H9 (cell line): ENCODE results near the gene PDPN. TPM values are rescaled to one million over a fixed set of nuclear protein-coding genes. Genes with fewer than 3 reads are reported as not detected.

Source experiments
- DNase-seq: peaks from one replicate; pipeline ENCODE4 v3.0.0-alpha.2; 2017
- H2AFZ ChIP-seq: one replicate; pipeline ENCODE4 v1.6.1; 2013; ENCODE audit warnings: mild to moderate bottlenecking, low read length, control low read depth, moderate library complexity
- H2AK5ac ChIP-seq: 2 replicates; pipeline ENCODE4 v1.6.1; 2013; ENCODE audit warnings: low read length, control low read depth, mixed read lengths; ENCODE audit not compliant: insufficient read length
- H2BK120ac ChIP-seq: one replicate; pipeline ENCODE4 v1.6.1; 2013; ENCODE audit warnings: low read depth, mild to moderate bottlenecking, low read length, control low read depth, inconsistent platforms; ENCODE audit not compliant: poor library complexity, severe bottlenecking
- H2BK12ac ChIP-seq: 2 replicates; pipeline ENCODE4 v1.6.1; 2013; ENCODE audit warnings: low read length, control low read depth, mixed read lengths, low read depth; ENCODE audit not compliant: insufficient read length
- H2BK15ac ChIP-seq: 2 replicates; pipeline ENCODE4 v1.6.1; 2013; ENCODE audit warnings: low read depth, low read length, control low read depth
- H2BK20ac ChIP-seq: one replicate; pipeline ENCODE4 v1.6.1; 2013; ENCODE audit warnings: low read depth, mild to moderate bottlenecking, low read length, control low read depth, inconsistent platforms; ENCODE audit not compliant: poor library complexity, severe bottlenecking
- H2BK5ac ChIP-seq: 2 replicates; pipeline ENCODE4 v1.6.1; 2013; ENCODE audit warnings: low read length, control low read depth, mixed read lengths; ENCODE audit not compliant: insufficient read length
- H3K14ac ChIP-seq: 2 replicates; pipeline ENCODE4 v1.6.1; 2013; ENCODE audit warnings: low read length, control low read depth; ENCODE audit not compliant: insufficient read depth
- H3K18ac ChIP-seq: 2 replicates; pipeline ENCODE4 v1.6.1; 2013; ENCODE audit warnings: low read depth, mild to moderate bottlenecking, mixed read lengths, low read length, control low read depth; ENCODE audit not compliant: insufficient read length
- H3K23ac ChIP-seq: 2 replicates; pipeline ENCODE4 v1.6.1; 2013; ENCODE audit warnings: low read length, control low read depth, mixed read lengths, low read depth; ENCODE audit not compliant: insufficient read length
- H3K23me2 ChIP-seq: 2 replicates; pipeline ENCODE4 v1.6.1; 2013; ENCODE audit warnings: low read depth, mild to moderate bottlenecking, mixed read lengths, low read length, control low read depth; ENCODE audit not compliant: insufficient read length, poor library complexity, severe bottlenecking
- H3K27ac ChIP-seq: 2 replicates; pipeline ENCODE4 v1.5.1; 2013; ENCODE audit warnings: low read length, control low read depth, mixed read lengths, low read depth; ENCODE audit not compliant: insufficient read length
- H3K27me3 ChIP-seq: 2 replicates; pipeline ENCODE4 v1.6.1; 2013; ENCODE audit warnings: low read length, control low read depth, inconsistent platforms; ENCODE audit not compliant: insufficient read depth
- H3K4ac ChIP-seq: 2 replicates; pipeline ENCODE4 v1.6.1; 2013; ENCODE audit warnings: low read depth, mild to moderate bottlenecking, control low read depth, inconsistent platforms, low read length, moderate library complexity
- H3K4me1 ChIP-seq: 2 replicates; pipeline ENCODE4 v1.6.1; 2013; ENCODE audit warnings: low read length, control low read depth, inconsistent platforms; ENCODE audit not compliant: insufficient read depth
- H3K4me2 ChIP-seq: 2 replicates; pipeline ENCODE4 v1.6.1; 2013; ENCODE audit warnings: low read length, control low read depth, mixed read lengths; ENCODE audit not compliant: insufficient read length, insufficient read depth
- H3K56ac ChIP-seq: 2 replicates; pipeline ENCODE4 v1.6.1; 2013; ENCODE audit warnings: low read depth, mild to moderate bottlenecking, mixed read lengths, low read length, control low read depth; ENCODE audit not compliant: insufficient read length
- H3K79me1 ChIP-seq: 2 replicates; pipeline ENCODE4 v1.6.1; 2013; ENCODE audit warnings: low read depth, mild to moderate bottlenecking, moderate library complexity, low read length, control low read depth, inconsistent platforms; ENCODE audit not compliant: insufficient read depth, poor library complexity, severe bottlenecking
- H3K79me2 ChIP-seq: 2 replicates; pipeline ENCODE4 v1.6.1; 2013; ENCODE audit warnings: low read length, control low read depth, inconsistent platforms; ENCODE audit not compliant: insufficient read depth
- H3K9ac ChIP-seq: 2 replicates; pipeline ENCODE4 v1.6.1; 2013; ENCODE audit warnings: low read length, control low read depth, mixed read lengths; ENCODE audit not compliant: insufficient read length; ENCODE audit errors: extremely low read depth
- H3K9me3 ChIP-seq: one replicate; pipeline ENCODE4 v1.6.1; 2013; ENCODE audit warnings: low read depth, low read length, inconsistent platforms; ENCODE audit not compliant: control insufficient read depth
- H3T11ph ChIP-seq: one replicate; pipeline ENCODE4 v1.6.1; 2013; ENCODE audit warnings: mild to moderate bottlenecking, low read length, control low read depth, inconsistent platforms
- H4K20me1 ChIP-seq: one replicate; pipeline ENCODE4 v1.6.1; 2013; ENCODE audit not compliant: control insufficient read depth, insufficient read length, insufficient read depth
- H4K5ac ChIP-seq: 2 replicates; pipeline ENCODE4 v1.6.1; 2013; ENCODE audit warnings: low read depth, mild to moderate bottlenecking, mixed read lengths, low read length, control low read depth; ENCODE audit not compliant: insufficient read length
- H4K8ac ChIP-seq: replicated peaks from 2 replicates; pipeline ENCODE4 v1.6.1; 2013; ENCODE audit warnings: low read length, control low read depth, mixed read lengths, low read depth; ENCODE audit not compliant: insufficient read length
- H4K91ac ChIP-seq: 2 replicates; pipeline ENCODE4 v1.6.1; 2013; ENCODE audit warnings: low read depth, mild to moderate bottlenecking, moderate library complexity, mixed read lengths, low read length, control low read depth; ENCODE audit not compliant: insufficient read length
- H3K27ac Mint-ChIP-seq, 3 experiments: 2 replicates in 2 of 3; 3 replicates in 1 of 3; pipeline ENCODE4 v1.8.0; 2020 to 2021; ENCODE audit warnings: mixed read lengths in 3 of 3, mild to moderate bottlenecking in 1 of 3, moderate library complexity in 1 of 3
- H3K27me3 Mint-ChIP-seq: 2 replicates; pipeline ENCODE4 v1.8.0; 2021; ENCODE audit warnings: low read depth, mild to moderate bottlenecking, moderate library complexity, mixed read lengths
- H3K36me3 Mint-ChIP-seq, 3 experiments: 2 replicates in 2 of 3; 3 replicates in 1 of 3; pipeline ENCODE4 v1.8.0; 2020 to 2021; ENCODE audit warnings: low read depth in 3 of 3, mixed read lengths in 3 of 3; ENCODE audit not compliant: insufficient read depth in 1 of 3
- H3K4me1 Mint-ChIP-seq, 2 experiments: 2 replicates each; pipeline ENCODE4 v1.8.0; 2020; ENCODE audit warnings: mixed read lengths in 2 of 2
- H3K4me3 Mint-ChIP-seq, 2 experiments: 2 replicates in 1 of 2; 3 replicates in 1 of 2; pipeline ENCODE4 v1.8.0; 2020 to 2021; ENCODE audit warnings: mild to moderate bottlenecking in 2 of 2, mixed read lengths in 2 of 2, moderate library complexity in 1 of 2
- H3K9me3 Mint-ChIP-seq, 2 experiments: 2 replicates in 1 of 2; 3 replicates in 1 of 2; pipeline ENCODE4 v1.8.0; 2020; ENCODE audit warnings: mild to moderate bottlenecking in 2 of 2, mixed read lengths in 2 of 2, moderate library complexity in 1 of 2
- CTCF ChIP-seq: fragments of 200-600 bp; sonication (generic); conservative IDR thresholded peaks from 3 replicates; pipeline ENCODE4 v1.8.0; 2021; ENCODE audit warnings: antibody characterized with exemption, mild to moderate bottlenecking
- WGBS: extraction: QIAGEN DNeasy Blood & Tissue Kit; methylation state at CpG from one replicate; pipeline ENCODE4 v1.1.7; 2013; ENCODE audit warnings: missing lambda C conversion rate, low lambda C conversion rate, mixed read lengths; ENCODE audit not compliant: insufficient read length; ENCODE audit errors: extremely low coverage; 5-methylcytosine and 5-hydroxymethylcytosine counted together
- total RNA-seq: library from RNA; stranded (reverse); gene quantifications from 2 replicates; pipeline ENCODE4 v1.2.1, GENCODE V29; 2021

PDPN gene
- total RNA-seq, 1 experiment from 2014 or later, result 205 TPM

- H3K4me1 Mint-ChIP-seq, result peaks cover 64 to 68% of the 10 kb centered on the region in 2 experiments
- peak overlapping the region; percentile 74 to 96 (median 91) for H3K27ac Mint-ChIP-seq
- H2BK15ac ChIP-seq, result no peak overlapping the region
- H3K4ac ChIP-seq, result no peak overlapping the region
- no peak overlapping the region for H2BK12ac ChIP-seq
- no CpG with 5 or more reads among the region's 7 CpGs for WGBS
- H2BK20ac ChIP-seq, result no peak overlapping the region
- H3K36me3 Mint-ChIP-seq, result peaks cover 12 to 35% (median 26%) of the 10 kb centered on the region in 3 experiments; a peak in 6 of 7 replicates
- H2BK5ac ChIP-seq, result no peak overlapping the region
- H4K91ac ChIP-seq, result no peak overlapping the region
- H2AK5ac ChIP-seq, result no peak overlapping the region
- TF ChIP-seq CTCF, result no peak
- no peaks in the 10 kb centered on the region for H4K20me1 ChIP-seq
- no peak overlapping the region for H2AFZ ChIP-seq
- no peak overlapping the region for H2BK120ac ChIP-seq
- DNase-seq, result no peak
- H3K79me1 ChIP-seq, result peaks cover 5% of the 10 kb centered on the region
- H3K23me2 ChIP-seq, result peaks cover 9% of the 10 kb centered on the region
- no peak overlapping the region for H3T11ph ChIP-seq
- H3K27me3 ChIP-seq, result no peaks in the 10 kb centered on the region
- H4K8ac ChIP-seq, result no peak overlapping the region
- H3K9me3 Mint-ChIP-seq, result no peaks in the 10 kb centered on the region
- no peak overlapping the region for H3K18ac ChIP-seq
- peaks cover 6% of the 10 kb centered on the region for H3K27me3 Mint-ChIP-seq
- no peak overlapping the region for H3K27ac ChIP-seq
- peaks cover 17% of the 10 kb centered on the region; the same call in 1 of the 2 replicates for H3K79me2 ChIP-seq
- no peaks in the 10 kb centered on the region for H3K9me3 ChIP-seq
- peak overlapping the region; percentile 69 for H3K4me2 ChIP-seq
- H3K56ac ChIP-seq, result no peak overlapping the region
- no peak overlapping the region for H3K14ac ChIP-seq
- peak overlapping the region; percentile 92 to 95 for H3K4me3 Mint-ChIP-seq
- H4K5ac ChIP-seq, result no peak overlapping the region
- H3K23ac ChIP-seq, result no peak overlapping the region
- H3K4me1 ChIP-seq, result peaks cover 16% of the 10 kb centered on the region
- H3K9ac ChIP-seq, result no peak overlapping the region
These were observed 2.4 kb downstream of the PDPN start for GRCh38 chr1:13586001-13586400.
